MCF 10A (cell line): ENCODE results near the gene NCAM1. TPM values are rescaled to one million over a fixed set of nuclear protein-coding genes. Genes with fewer than 3 reads are reported as not detected.
A peak's percentile ranks its signal among the peaks of the same experiment; 100 is the strongest.

Experiments used
- BruUV-seq: library from RNA; stranded (reverse); fragments of 400-500 nt; replicated peaks from 2 replicates; lab custom pipeline; 2021; lab: Mats Ljungman, UMichigan
- CTCF ChIA-PET: fragments of 300-600 bp; sonication (Branson Sonifier 250); formaldehyde crosslinking; extraction: SDS; loops from one replicate; lab custom pipeline; 2021; ENCODE audit warnings: antibody characterized with exemption, inconsistent platforms; lab: Yijun Ruan, JAX
- POLR2A ChIA-PET: fragments of 300-600, 350-650 bp; sonication (Branson Sonifier 250); formaldehyde crosslinking; extraction: SDS; loops from one replicate; lab custom pipeline; 2020; ENCODE audit warnings: antibody characterized with exemption, inconsistent platforms; lab: Yijun Ruan, JAX
- DNase-seq: peaks from one replicate; pipeline ENCODE4 v3.0.0-alpha.2; 2018; ENCODE audit not compliant: unreplicated experiment
- H3K27ac Mint-ChIP-seq: one replicate; pipeline ENCODE4 v1.8.0; 2022; ENCODE audit warnings: mild to moderate bottlenecking, low read depth, mixed read lengths; ENCODE audit not compliant: unreplicated experiment
- H3K27me3 Mint-ChIP-seq: one replicate; pipeline ENCODE4 v1.8.0; 2022; ENCODE audit warnings: mixed read lengths; ENCODE audit not compliant: insufficient read depth, unreplicated experiment
- H3K36me3 Mint-ChIP-seq: one replicate; pipeline ENCODE4 v1.8.0; 2022; ENCODE audit warnings: mild to moderate bottlenecking, moderate library complexity, mixed read lengths; ENCODE audit not compliant: insufficient read depth, unreplicated experiment
- H3K4me1 Mint-ChIP-seq: one replicate; pipeline ENCODE4 v1.8.0; 2022; ENCODE audit warnings: mixed read lengths; ENCODE audit not compliant: insufficient read depth, unreplicated experiment
- H3K4me3 Mint-ChIP-seq: one replicate; pipeline ENCODE4 v1.8.0; 2022; ENCODE audit warnings: mild to moderate bottlenecking, moderate library complexity, mixed read lengths; ENCODE audit not compliant: unreplicated experiment
- H3K9me3 Mint-ChIP-seq: one replicate; pipeline ENCODE4 v1.8.0; 2022; ENCODE audit warnings: mixed read lengths; ENCODE audit not compliant: unreplicated experiment
- intact Hi-C: fragments of 100-400 bp; cut with micrococcal nuclease; formaldehyde crosslinking; loops from 2 replicates; pipeline ENCODE4 v1.14.1; 2022
- total RNA-seq: library from RNA; stranded (reverse); gene quantifications from 2 replicates; pipeline ENCODE4 v1.2.3, GENCODE V29; 2022
- TF ChIP-seq, protein P1 (sequence below): fragments of 200-600 bp; IDR thresholded peaks from one replicate; pipeline ENCODE4 v1.8.0; 2022; ENCODE audit warnings: antibody characterized with exemption, mild to moderate bottlenecking; ENCODE audit not compliant: unreplicated experiment

NCAM1 gene
- total RNA-seq, 1 experiment from 2014 or later = 0.19 TPM

DNA sequence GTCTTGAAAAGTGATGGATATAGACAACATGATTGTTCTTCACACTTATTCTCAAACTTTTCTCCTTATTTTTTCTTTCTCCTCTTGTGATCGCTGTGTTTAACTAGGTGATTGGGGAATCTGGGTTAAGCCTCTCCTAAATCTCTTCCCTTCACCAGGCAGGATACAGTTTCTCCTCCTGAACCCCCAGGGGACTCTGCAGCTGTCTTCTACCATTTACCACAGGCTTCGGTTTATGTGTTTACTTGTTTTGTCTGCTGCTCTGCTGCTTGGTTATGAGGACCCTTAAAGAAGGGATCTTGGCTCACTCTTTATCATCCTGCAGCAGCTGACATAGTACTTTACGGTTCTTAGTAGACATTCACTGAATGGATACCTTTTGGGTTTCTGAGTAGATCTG, 124.2 kb downstream of the NCAM1 start:
- POLR2A ChIA-PET = no interaction called here
- no peak overlapping the region for H3K27ac Mint-ChIP-seq
- intact Hi-C loops = no loop called here
- no TSS peak for BruUV-seq
- DNase-seq = no peak
- H3K4me1 Mint-ChIP-seq = no peaks in the 10 kb centered on the region
- H3K36me3 Mint-ChIP-seq = no peaks in the 10 kb centered on the region
- no peaks in the 10 kb centered on the region for H3K9me3 Mint-ChIP-seq
- TF ChIP-seq, protein P1, sequence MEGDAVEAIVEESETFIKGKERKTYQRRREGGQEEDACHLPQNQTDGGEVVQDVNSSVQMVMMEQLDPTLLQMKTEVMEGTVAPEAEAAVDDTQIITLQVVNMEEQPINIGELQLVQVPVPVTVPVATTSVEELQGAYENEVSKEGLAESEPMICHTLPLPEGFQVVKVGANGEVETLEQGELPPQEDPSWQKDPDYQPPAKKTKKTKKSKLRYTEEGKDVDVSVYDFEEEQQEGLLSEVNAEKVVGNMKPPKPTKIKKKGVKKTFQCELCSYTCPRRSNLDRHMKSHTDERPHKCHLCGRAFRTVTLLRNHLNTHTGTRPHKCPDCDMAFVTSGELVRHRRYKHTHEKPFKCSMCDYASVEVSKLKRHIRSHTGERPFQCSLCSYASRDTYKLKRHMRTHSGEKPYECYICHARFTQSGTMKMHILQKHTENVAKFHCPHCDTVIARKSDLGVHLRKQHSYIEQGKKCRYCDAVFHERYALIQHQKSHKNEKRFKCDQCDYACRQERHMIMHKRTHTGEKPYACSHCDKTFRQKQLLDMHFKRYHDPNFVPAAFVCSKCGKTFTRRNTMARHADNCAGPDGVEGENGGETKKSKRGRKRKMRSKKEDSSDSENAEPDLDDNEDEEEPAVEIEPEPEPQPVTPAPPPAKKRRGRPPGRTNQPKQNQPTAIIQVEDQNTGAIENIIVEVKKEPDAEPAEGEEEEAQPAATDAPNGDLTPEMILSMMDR = no peak
- H3K4me3 Mint-ChIP-seq = no peak overlapping the region
- peaks cover 18% of the 10 kb centered on the region for H3K27me3 Mint-ChIP-seq
- CTCF ChIA-PET = no interaction called here

DNA sequence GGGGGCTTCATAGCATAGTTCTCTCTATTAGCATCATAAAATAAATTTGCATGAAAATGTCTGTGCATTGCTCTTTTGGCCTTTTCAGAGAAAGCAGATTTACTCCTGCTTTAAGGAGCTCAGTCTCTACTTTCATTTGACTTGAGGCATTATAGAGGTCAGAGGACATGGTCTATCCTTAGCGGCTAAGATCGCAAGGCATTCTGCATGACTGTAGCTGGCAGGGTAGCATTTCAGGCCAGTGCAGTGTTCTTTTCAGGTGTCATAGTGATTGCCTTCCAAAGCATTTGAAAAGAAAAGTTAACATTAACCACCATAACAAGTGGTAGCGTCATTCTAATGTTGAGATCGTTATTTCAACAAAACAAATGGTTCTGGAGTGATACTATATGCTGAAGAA, 126.5 kb downstream of the NCAM1 start:
- ChIA-PET CTCF (interaction anchor here (0.7 to 1.3 kb wide), 4 partner anchors 8 to 499 kb away, joined by 3 read pairs; no protein-coding TSS in a partner anchor), POLR2A (interaction anchor here (1.1 kb wide), 1 partner anchor 9 kb away, joined by 5 read pairs; no protein-coding TSS in a partner anchor)
- no peaks in the 10 kb centered on the region for H3K4me1 Mint-ChIP-seq
- H3K9me3 Mint-ChIP-seq = no peaks in the 10 kb centered on the region
- intact Hi-C loops = no loop called here
- BruUV-seq = no TSS peak
- H3K4me3 Mint-ChIP-seq = no peak overlapping the region
- peaks cover 18% of the 10 kb centered on the region for H3K27me3 Mint-ChIP-seq
- H3K36me3 Mint-ChIP-seq = no peaks in the 10 kb centered on the region
- no peak for DNase-seq
- TF ChIP-seq, protein P1 = no peak
- H3K27ac Mint-ChIP-seq = no peak overlapping the region

DNA sequence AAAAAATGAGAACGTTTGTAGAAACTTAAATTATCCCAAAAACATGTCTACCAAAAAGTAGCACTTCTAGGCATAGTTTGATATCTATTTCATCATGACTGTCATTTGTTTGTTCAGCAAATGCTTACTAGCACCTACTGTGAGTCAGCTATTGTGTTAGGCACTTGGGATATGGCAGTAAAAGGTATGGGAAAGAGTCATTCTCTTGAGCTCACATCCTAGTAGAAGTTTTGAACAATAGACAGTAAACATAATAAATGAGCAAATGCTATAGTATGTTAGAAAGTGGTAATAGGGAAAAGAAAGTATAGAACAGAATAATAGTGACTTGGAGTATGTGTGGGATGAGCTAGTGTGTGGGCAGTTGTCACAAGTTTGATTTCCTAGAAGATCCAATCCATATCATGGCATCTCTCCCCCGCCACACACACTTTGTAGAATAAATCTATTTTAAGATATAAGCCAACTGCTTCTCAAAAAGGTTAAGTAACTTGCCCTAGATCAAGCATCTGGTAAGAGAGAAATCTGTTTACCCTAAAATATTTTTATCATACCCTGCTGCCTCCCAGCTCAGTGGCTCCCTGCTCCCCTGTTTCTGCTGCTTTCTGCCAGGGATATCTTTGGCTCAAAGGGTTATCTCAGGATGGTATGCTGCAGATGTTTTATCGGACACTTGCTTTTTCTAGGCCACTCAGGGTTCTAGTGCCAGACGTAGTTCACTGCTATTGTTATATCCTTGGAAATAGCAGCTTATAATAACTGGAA, 129.7 kb downstream of the NCAM1 start:
- no peaks in the 10 kb centered on the region for H3K4me1 Mint-ChIP-seq
- H3K27me3 Mint-ChIP-seq = peaks cover 7% of the 10 kb centered on the region

DNA sequence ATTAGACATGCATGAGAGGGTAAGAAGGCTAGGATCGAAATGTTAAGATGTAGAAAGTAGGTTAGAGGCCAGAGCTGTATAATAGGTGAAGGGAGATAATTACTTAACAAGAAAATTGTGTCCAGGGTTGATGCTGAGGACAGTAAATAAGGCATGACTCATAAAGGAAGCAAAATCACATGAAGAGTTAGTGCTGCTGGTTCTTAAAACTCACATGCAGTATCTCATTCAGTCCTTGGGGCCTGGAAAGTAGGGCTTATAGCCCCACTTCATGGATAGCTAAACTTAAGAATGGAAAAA, 130.2 kb downstream of the NCAM1 start:
- Mint-ChIP-seq H3K4me1 (no peaks in the 10 kb centered on the region), H3K27ac (no peak overlapping the region), H3K9me3 (no peaks in the 10 kb centered on the region), H3K4me3 (no peak overlapping the region), H3K36me3 (no peaks in the 10 kb centered on the region), H3K27me3 (peaks cover 6% of the 10 kb centered on the region)
- BruUV-seq = no TSS peak
- TF ChIP-seq, protein P1 = no peak
- POLR2A ChIA-PET = interaction anchor here (0.6 to 1.1 kb wide), 3 partner anchors 9 to 110 kb away, joined by 3 to 4 read pairs (median 3); no protein-coding TSS in a partner anchor
- CTCF ChIA-PET = interaction anchor here (1.0 to 1.4 kb wide), 2 partner anchors 23 to 245 kb away, joined by 3 to 7 read pairs; no protein-coding TSS in a partner anchor
- intact Hi-C loops = no loop called here
- no peak for DNase-seq

More for the DNA sequence above, 129.7 kb downstream of the NCAM1 start:
- H3K27ac Mint-ChIP-seq = no peak overlapping the region
- no TSS peak for BruUV-seq
- intact Hi-C loops = no loop called here
- peak; percentile 32 for DNase-seq
- no peak overlapping the region for H3K4me3 Mint-ChIP-seq
- POLR2A ChIA-PET = interaction anchor here (0.6 to 1.1 kb wide), 3 partner anchors 12 to 633 kb away, joined by 3 to 4 read pairs (median 3); no protein-coding TSS in a partner anchor
- TF ChIP-seq, protein P1 = no peak
- no peaks in the 10 kb centered on the region for H3K36me3 Mint-ChIP-seq
- no peaks in the 10 kb centered on the region for H3K9me3 Mint-ChIP-seq
- CTCF ChIA-PET = interaction anchor here (1.0 to 1.4 kb wide), 2 partner anchors 24 to 244 kb away, joined by 3 to 7 read pairs; no protein-coding TSS in a partner anchor
